Mucosa of descending colon (tissue), 3 donors: ENCODE measurements around the gene MCM8. TPM values are rescaled to one million over a fixed set of nuclear protein-coding genes. Genes with fewer than 3 reads are reported as not detected.

ENCODE experiments used
- ATAC-seq: fragments of 200-7000 bp; cut with Tn5 transposase; one replicate; pipeline ENCODE4 v1.9.1; 2020; ENCODE audit warnings: mild to moderate bottlenecking, moderate library complexity
- DNase-seq, 3 donors: peaks; one replicate each; pipeline ENCODE4 v3.0.0-alpha.2; 2020
- H3K36me3 ChIP-seq: fragments of 200-600 bp; one replicate; pipeline ENCODE4 v1.8.0; 2021; ENCODE audit warnings: low read depth, mild to moderate bottlenecking
- H3K4me1 ChIP-seq: fragments of 200-600 bp; one replicate; pipeline ENCODE4 v1.8.0; 2021; ENCODE audit warnings: low read depth, mild to moderate bottlenecking
- H3K4me3 ChIP-seq: fragments of 200-600 bp; one replicate; pipeline ENCODE4 v1.8.0; 2021; ENCODE audit warnings: mild to moderate bottlenecking
- H3K9me3 ChIP-seq: fragments of 200-600 bp; one replicate; pipeline ENCODE4 v1.8.0; 2021; ENCODE audit warnings: mild to moderate bottlenecking
- intact Hi-C, 2 donors: fragments of 100-400 bp; cut with DNase I in 1 of 2; cut with micrococcal nuclease in 1 of 2; formaldehyde crosslinking; loops; one replicate each; pipeline versions ENCODE4 v1.11.0 to v1.11.1; 2022; cut with DNase I, micrococcal nuclease
- total RNA-seq, 3 donors: library from RNA; stranded (reverse); fragmentation: NEBNext Ultra II Directional in 2 of 3; extraction: Animal tissue kit (Norgen Biotek cat#: 25700) in 2 of 3; gene quantifications; one replicate each; pipeline versions ENCODE4 v1.2.1 to v1.2.4, GENCODE V29; 2021 to 2023
- TF ChIP-seq, protein P1 (sequence below): fragments of 200-600 bp; IDR thresholded peaks from one replicate; pipeline ENCODE4 v1.8.0; 2022; ENCODE audit warnings: antibody characterized with exemption, mild to moderate bottlenecking
- donor health status: DM: no; HTN: no; CAD: no; lungs with moderate emphysema.
- donor health status: DM: no; HTN: no; CAD: no.
- donor health status: DM: no; HTN: yes; CAD: no.

Gene MCM8
- total RNA-seq, 3 donors from 2014 or later: 4.9 to 9.8 (median 7.8) TPM

DNA sequence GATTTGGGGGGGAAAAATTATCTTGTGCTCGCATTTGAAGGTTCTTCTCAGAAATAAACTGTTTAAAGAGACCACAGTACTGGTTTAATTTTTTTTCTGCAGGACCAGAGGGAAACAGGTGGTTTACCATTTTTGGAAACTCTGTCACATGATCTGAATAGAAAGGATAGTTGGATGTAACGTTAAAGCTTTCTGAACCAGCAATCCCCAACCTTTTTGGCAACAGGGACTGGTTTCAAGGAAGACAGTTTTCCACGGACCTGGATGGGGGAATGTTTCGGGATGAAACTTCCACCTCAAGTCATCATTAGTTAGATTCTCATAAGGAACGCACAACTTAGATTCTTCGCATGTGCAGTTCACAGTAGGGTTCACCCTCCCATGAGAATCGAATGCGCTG is 50.4 kb downstream of the MCM8 start:
- ATAC-seq (no peak), DNase-seq (no peak)
- no peaks in the 10 kb centered on the region for H3K9me3 ChIP-seq
- no peak overlapping the region for H3K4me3 ChIP-seq
- H3K4me1 ChIP-seq: no peaks in the 10 kb centered on the region
- TF ChIP-seq, protein P1, sequence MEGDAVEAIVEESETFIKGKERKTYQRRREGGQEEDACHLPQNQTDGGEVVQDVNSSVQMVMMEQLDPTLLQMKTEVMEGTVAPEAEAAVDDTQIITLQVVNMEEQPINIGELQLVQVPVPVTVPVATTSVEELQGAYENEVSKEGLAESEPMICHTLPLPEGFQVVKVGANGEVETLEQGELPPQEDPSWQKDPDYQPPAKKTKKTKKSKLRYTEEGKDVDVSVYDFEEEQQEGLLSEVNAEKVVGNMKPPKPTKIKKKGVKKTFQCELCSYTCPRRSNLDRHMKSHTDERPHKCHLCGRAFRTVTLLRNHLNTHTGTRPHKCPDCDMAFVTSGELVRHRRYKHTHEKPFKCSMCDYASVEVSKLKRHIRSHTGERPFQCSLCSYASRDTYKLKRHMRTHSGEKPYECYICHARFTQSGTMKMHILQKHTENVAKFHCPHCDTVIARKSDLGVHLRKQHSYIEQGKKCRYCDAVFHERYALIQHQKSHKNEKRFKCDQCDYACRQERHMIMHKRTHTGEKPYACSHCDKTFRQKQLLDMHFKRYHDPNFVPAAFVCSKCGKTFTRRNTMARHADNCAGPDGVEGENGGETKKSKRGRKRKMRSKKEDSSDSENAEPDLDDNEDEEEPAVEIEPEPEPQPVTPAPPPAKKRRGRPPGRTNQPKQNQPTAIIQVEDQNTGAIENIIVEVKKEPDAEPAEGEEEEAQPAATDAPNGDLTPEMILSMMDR: no peak
- intact Hi-C loops: no loop called here
- no peaks in the 10 kb centered on the region for H3K36me3 ChIP-seq

DNA sequence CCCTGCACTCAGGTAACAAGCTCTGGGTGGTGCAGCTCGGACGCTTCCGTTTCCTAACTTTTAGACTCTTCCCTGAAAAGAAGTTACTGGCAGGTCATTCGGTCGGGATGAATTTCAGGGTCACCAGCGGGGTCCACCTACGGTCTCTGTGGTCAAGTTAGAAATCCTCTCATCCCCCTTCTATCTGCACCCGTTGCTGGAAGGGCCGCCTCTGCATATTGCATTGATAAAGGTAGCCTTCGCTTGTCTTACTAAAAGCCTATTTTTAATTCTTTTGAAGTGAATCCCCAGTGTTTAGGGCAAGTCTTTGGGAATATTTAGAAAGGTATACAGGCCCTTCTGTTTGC is 56.1 kb downstream of the MCM8 start:
- intact Hi-C loops: no loop called here
- peaks cover 11% of the 10 kb centered on the region for H3K4me1 ChIP-seq
- ATAC-seq (no peak), DNase-seq (peak in 1 of 3 donors; percentile 21)
- TF ChIP-seq, protein P1: no peak
- no peaks in the 10 kb centered on the region for H3K9me3 ChIP-seq
- H3K36me3 ChIP-seq: no peaks in the 10 kb centered on the region
- H3K4me3 ChIP-seq: peak overlapping the region; percentile 90

DNA sequence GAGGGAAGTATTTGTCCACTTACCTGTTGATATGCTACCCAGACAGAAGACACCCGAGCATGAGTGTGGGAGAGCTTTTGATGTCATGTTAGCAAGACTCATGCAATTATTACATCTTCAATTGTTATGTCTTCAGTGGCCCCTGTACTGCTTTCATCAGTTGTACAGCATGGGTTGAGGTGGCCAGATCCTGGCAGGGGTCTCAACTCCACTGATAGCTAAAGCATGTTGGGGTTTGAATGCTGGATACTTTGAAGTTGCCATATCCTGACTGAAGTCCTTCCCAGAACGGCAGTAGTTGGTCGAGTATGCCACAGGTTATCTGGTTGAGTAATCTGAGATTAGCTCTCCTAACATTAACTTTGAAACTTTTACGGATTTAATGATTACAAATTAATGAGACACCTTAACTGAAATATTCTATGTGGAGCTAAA is 56.7 kb downstream of the MCM8 start:
- TF ChIP-seq, protein P1: no peak
- H3K4me3 ChIP-seq: no peak overlapping the region
- peak in 1 of 3 donors; percentile 6 for DNase-seq

DNA sequence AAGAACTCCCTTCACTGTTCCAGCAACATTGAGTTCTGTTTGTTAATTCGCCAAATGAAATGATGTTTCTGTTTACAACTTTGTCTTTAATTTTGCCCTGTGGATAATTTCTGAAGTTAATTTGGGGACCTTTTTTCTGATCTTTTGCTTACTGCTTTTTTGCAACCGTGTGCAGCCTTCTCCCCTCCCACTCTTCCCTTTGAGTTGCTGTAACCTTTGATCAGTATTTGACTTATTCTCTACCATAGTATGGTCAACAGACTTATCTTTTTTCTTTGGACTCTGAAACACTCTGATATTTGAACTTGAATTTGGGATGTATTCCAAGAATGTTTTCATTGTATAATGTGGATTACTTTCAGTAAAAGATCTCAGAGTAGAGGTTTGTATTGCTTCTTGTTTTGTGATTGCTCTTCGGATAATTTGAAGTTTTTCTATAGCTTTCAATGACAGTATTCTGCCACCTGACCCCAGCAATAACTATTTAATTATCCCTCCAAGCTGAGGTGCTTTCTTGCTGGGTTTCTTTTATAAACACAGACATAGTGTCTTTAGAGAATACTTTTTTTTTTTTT is 57.2 kb downstream of the MCM8 start:
- peak; percentile 37 for ATAC-seq
- no peaks in the 10 kb centered on the region for H3K36me3 ChIP-seq
- intact Hi-C loops: no loop called here
- TF ChIP-seq, protein P1: no peak
- peaks cover 11% of the 10 kb centered on the region for H3K4me1 ChIP-seq
- no peaks in the 10 kb centered on the region for H3K9me3 ChIP-seq
- no peak overlapping the region for H3K4me3 ChIP-seq
- peak in 1 of 3 donors; percentile 14 for DNase-seq

More for the DNA sequence above, 56.7 kb downstream of the MCM8 start:
- Histone ChIP-seq H3K9me3 (no peaks in the 10 kb centered on the region), H3K36me3 (no peaks in the 10 kb centered on the region), H3K4me1 (peaks cover 11% of the 10 kb centered on the region)
- intact Hi-C loops: no loop called here
- no peak for ATAC-seq

DNA sequence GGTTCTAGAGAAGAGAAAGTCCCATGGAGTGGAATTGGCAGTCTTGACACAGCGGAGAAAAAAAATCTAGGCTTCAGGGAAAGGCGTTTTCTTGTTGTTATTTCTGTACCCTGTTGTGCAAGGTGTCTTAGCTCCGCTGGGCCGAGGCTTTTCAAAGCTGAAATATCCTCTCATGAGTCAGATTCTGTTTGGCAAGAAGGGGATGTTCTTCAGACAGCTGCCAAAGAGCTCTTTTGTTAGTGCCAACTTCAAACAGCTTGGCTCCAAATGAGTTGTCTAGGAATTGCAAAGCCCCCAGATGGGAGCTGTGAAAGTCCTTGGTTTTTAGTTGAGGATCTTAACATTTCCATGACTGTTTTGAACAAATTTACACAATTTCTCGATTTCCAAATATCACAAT is 57.8 kb downstream of the MCM8 start:
- Histone ChIP-seq H3K36me3 (no peaks in the 10 kb centered on the region), H3K9me3 (no peaks in the 10 kb centered on the region), H3K4me3 (no peak overlapping the region), H3K4me1 (peaks cover 11% of the 10 kb centered on the region)
- ATAC-seq: peak; percentile 24
- TF ChIP-seq, protein P1: no peak
- intact Hi-C loops: no loop called here
- peak in 1 of 3 donors; percentile 13 for DNase-seq

DNA sequence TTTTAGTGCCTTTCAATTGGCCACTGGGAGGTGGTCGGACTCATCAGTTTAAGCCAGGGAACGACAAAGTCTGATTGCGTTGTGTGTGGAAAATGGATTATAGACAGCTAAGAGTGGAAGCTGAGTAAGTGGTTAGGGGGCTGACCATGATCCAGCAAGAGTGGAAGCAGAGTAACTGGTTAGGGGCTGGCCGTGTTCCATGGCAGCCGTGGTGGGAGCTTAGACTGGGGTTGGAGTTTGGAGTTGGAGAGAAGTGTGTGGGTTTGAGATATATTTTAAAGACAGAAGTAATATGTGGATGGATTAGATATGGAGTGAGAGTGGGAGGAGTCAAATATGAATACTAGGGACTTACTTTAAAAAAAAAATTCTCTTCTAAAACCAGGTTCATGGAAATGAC is 61.7 kb downstream of the MCM8 start:
- DNase-seq: no peak
- no peaks in the 10 kb centered on the region for H3K9me3 ChIP-seq
- intact Hi-C loops: no loop called here
- H3K4me1 ChIP-seq: peaks cover 11% of the 10 kb centered on the region
- no peak overlapping the region for H3K4me3 ChIP-seq
- H3K36me3 ChIP-seq: no peaks in the 10 kb centered on the region
- TF ChIP-seq, protein P1: no peak
- ATAC-seq: no peak
